ENCODE results near the gene ECT2L. TPM values are rescaled to one million over a fixed set of nuclear protein-coding genes. Genes with fewer than 3 reads are reported as not detected.

The ECT2L gene
- polyA plus RNA-seq, 3 donors: not detected

- Mint-ChIP-seq H3K27me3 (ENCODE audit: low read depth in 3 of 3) (peaks cover 0 to 3% (median 0%) of the 10 kb centered on the region in 3 donors), H3K4me1 (peaks cover 14% of the 10 kb centered on the region), H3K4me3 (peak overlapping the region in 1 of 2 donors; percentile 20), H3K36me3 (no peaks in the 10 kb centered on the region), H3K9me3 (no peaks in the 10 kb centered on the region), H3K27ac (peak overlapping the region in 1 of 7 donors; percentile 27)
- intact Hi-C loops (cut with micrococcal nuclease): loop anchor here (5.0 to 10.0 kb wide), 3 partner anchors 166 to 546 kb away; partner anchors contain the start of gene REPS1 (in 2 of the 2)
- Histone ChIP-seq H3K27ac (ENCODE audit: low read depth in 1 of 2, low read length in 2 of 2) (no peak overlapping the region), H3K9ac (ENCODE audit: insufficient read depth, low read length, poor library complexity, severe bottlenecking) (no peak overlapping the region), H3K79me2 (ENCODE audit: insufficient read depth, low read length) (no peaks in the 10 kb centered on the region), H3K4me2 (replicated peaks; ENCODE audit: extremely low read depth, low read length, poor library complexity, severe bottlenecking) (peak overlapping the region; percentile 14), H3K4me3 (replicated peaks in 1 of 3; ENCODE audit: low read depth in 2 of 3, low read length in 3 of 3) (no peak overlapping the region), H3K36me3 (replicated peaks in 1 of 2; ENCODE audit: control insufficient read depth in 1 of 2, insufficient read depth in 2 of 2, low read length in 2 of 2) (no peaks in the 10 kb centered on the region), H3K4me1 (ENCODE audit: control insufficient read depth in 1 of 2, insufficient read depth in 2 of 2, low read length in 2 of 2) (peaks cover 7 to 9% of the 10 kb centered on the region in 2 donors), H4K20me1 (ENCODE audit: insufficient read depth, low read length) (no peaks in the 10 kb centered on the region), H3K27me3 (ENCODE audit: control insufficient read depth in 2 of 2, insufficient read depth in 2 of 2, low read length in 2 of 2) (no peaks in the 10 kb centered on the region), H2AFZ (ENCODE audit: insufficient read depth, low read depth, low read length, poor library complexity, severe bottlenecking) (no peak overlapping the region), H3K9me3 (replicated peaks in 1 of 2; ENCODE audit: control insufficient read depth in 1 of 2, insufficient read depth in 1 of 2, low read length in 2 of 2) (no peaks in the 10 kb centered on the region)
- WGBS (ENCODE audit: insufficient coverage): 83% methylated on average over 8 of the region's 10 CpGs
- DNase-seq: peak in 1 of 3 donors; percentile 7
- no peak for TF ChIP-seq CTCF (IDR thresholded peaks at IDR 0.05)
These were observed 22.8 kb downstream of the ECT2L start for GRCh38 chr6:138818496-138819194.

- Histone ChIP-seq H3K27ac (ENCODE audit: low read depth in 1 of 2, low read length in 2 of 2) (no peak overlapping the region), H3K4me1 (ENCODE audit: control insufficient read depth in 1 of 2, insufficient read depth in 2 of 2, low read length in 2 of 2) (peaks cover 7 to 9% of the 10 kb centered on the region in 2 donors), H3K4me3 (replicated peaks in 1 of 3; ENCODE audit: low read depth in 2 of 3, low read length in 3 of 3) (no peak overlapping the region), H4K20me1 (ENCODE audit: insufficient read depth, low read length) (no peaks in the 10 kb centered on the region), H3K9ac (ENCODE audit: insufficient read depth, low read length, poor library complexity, severe bottlenecking) (no peak overlapping the region), H3K9me3 (replicated peaks in 1 of 2; ENCODE audit: control insufficient read depth in 1 of 2, insufficient read depth in 1 of 2, low read length in 2 of 2) (no peaks in the 10 kb centered on the region), H3K36me3 (replicated peaks in 1 of 2; ENCODE audit: control insufficient read depth in 1 of 2, insufficient read depth in 2 of 2, low read length in 2 of 2) (no peaks in the 10 kb centered on the region), H3K4me2 (replicated peaks; ENCODE audit: extremely low read depth, low read length, poor library complexity, severe bottlenecking) (no peak overlapping the region), H3K79me2 (ENCODE audit: insufficient read depth, low read length) (no peaks in the 10 kb centered on the region), H2AFZ (ENCODE audit: insufficient read depth, low read depth, low read length, poor library complexity, severe bottlenecking) (no peak overlapping the region), H3K27me3 (ENCODE audit: control insufficient read depth in 2 of 2, insufficient read depth in 2 of 2, low read length in 2 of 2) (no peaks in the 10 kb centered on the region)
- no peaks in the 10 kb centered on the region for H3K36me3 Mint-ChIP-seq
- WGBS (ENCODE audit: insufficient coverage): 60% methylated on average over 2 of the region's 4 CpGs
- no peak overlapping the region for H3K27ac Mint-ChIP-seq
- H3K27me3 Mint-ChIP-seq (ENCODE audit: low read depth in 3 of 3): no peaks in the 10 kb centered on the region
- H3K4me1 Mint-ChIP-seq: peaks cover 12% of the 10 kb centered on the region
- TF ChIP-seq CTCF (IDR thresholded peaks at IDR 0.05): no peak
- peaks cover 0 to under 1% (median under 1%) of the 10 kb centered on the region in 7 donors for H3K9me3 Mint-ChIP-seq
- intact Hi-C loops (cut with micrococcal nuclease): no loop called here
- no peak for DNase-seq
- H3K4me3 Mint-ChIP-seq: no peak overlapping the region
These were observed 25.6 kb downstream of the ECT2L start for GRCh38 chr6:138821519-138821918.
